ENCODE results near the gene KCNH5.

GRCh38 chr14:62654641-62655040 lies 390.6 kb downstream of the KCNH5 start:
- TF ChIP-seq GATA3 (IDR thresholded peaks at IDR 0.05; ENCODE audit: low read depth, low read length) (no peak), GATA2 (IDR thresholded peaks at IDR 0.05; ENCODE audit: low read depth, low read length) (no peak)

Measured in SH-SY5Y (cell line).